T47D (cell line): ENCODE data around the gene NSF.
"Not testable (repeated sequence)": the region's sequence is repeated elsewhere in the genome, so short reads cannot be mapped to it uniquely, and the experiment has no call there.

Experiments
- DNase-seq, 2 experiments: peaks; one replicate each; pipeline versions ENCODE4 v3.0.0 to v3.0.0-alpha.2; 2011 to 2012; ENCODE audit warnings: low read depth in 1 of 2, low spot score in 1 of 2
- JUND ChIP-seq: IDR thresholded peaks from 2 replicates; pipeline ENCODE4 v1.6.1; 2012; ENCODE audit warnings: low read depth
- in situ Hi-C: cut with HindIII; loops from 2 replicates; pipeline ENCODE4 v1.10.0; 2016; ENCODE audit warnings: low sequenced_read_pairs, low pct_unique_long_range_greater_than_20kb

NSF gene

GRCh38 chr17:46777943-46778915 lies 187.8 kb downstream of the NSF start:
- DNase-seq, result peak in 1 of 2 experiments; percentile 41
- in situ Hi-C loops, result no loop called here
- TF ChIP-seq JUND, result no peak

- in situ Hi-C loops, result no loop called here
- no peak for TF ChIP-seq JUND
- DNase-seq, result no peak
These were observed 189.5 kb downstream of the NSF start for GRCh38 chr17:46780003-46780373.

DNA sequence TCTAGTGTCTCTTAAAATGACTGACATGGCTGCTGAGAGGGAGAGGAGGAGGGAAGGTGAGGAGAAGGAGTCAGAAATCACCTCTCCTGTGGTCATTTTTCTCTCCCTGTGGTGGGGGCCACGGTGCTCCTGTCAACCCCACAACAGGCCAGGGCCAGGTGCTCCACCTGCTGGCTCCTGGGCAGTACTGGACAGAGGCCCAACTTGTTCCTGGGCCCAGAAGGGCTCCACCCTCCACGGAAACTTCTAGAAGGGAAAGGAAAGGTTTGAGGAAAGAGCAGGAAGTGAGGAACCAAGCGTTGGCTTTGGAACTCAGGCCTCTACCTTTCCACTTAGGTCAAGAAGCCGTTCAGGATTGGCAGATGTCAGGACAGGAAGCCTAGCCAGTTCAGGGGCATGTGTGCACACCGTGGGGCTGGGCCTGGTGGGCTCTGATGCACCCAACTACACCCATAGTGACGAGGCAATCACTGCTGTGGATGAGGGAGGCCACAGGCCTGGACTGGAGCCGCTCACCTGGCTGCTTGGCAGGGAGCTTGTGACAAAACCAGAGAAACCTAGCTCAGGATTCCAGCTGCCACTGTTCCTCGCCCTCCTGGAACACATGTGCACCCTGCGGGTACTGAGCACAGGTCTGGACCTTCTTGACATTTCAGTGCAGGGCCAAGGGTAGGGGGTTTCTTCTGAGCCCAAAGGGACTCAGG lies 191.9 kb downstream of the NSF start:
- DNase-seq, result peak; percentile 85 to 87
- TF ChIP-seq JUND, result no peak
- in situ Hi-C loops, result no loop called here

DNA sequence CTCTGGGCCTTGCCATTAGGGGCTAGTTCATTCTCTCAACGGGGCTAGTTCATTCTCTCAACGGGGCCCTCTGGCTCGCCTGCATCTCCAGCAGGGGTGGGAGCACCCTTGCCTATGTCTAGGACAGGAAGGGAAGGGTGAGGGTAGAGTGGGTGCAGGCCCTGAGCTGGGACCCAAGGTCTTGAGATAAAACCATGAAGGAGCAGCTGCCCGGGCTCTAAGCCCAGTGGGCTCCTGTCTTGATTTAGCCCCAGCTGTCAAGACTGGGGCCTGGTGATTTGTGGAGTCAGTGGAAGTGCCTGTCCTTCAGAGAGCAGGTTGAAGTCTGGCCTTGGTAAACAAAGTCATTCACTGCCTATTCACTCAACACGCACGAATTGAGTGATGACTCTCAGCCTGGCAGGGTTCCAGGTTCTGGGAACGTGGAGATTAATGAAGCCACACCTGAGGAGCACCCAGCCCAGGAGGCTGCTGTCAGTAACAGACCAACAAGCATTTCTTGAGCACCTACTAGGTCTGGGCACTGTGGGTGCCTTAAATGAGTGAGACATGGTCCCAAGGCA lies 192.6 kb downstream of the NSF start:
- DNase-seq, result no peak

GRCh38 chr17:46785696-46786095 lies 195.2 kb downstream of the NSF start:
- TF ChIP-seq JUND, result no peak
- in situ Hi-C loops, result no loop called here
- no peak for DNase-seq

More for the DNA sequence above, 192.6 kb downstream of the NSF start:
- in situ Hi-C loops, result no loop called here
- no peak for TF ChIP-seq JUND

DNA sequence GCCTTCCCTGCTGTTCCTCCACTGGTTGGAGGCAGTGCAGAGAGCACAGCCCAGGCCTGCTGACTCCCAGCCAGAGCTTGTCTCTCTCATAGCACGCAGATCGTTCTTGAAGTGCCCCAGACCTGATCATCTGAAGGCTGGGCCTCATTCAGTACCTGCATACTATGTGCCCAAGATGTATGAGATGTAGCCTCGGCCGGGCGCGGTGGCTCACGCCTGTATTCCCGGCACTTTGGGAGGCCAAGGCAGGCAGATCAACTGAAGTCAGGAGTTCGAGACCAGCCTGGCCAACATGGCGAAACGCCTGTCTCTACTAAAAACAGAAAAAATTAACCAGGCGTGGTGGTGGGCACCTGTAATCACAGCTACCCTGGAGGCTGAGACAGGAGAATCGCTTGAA lies 197.0 kb downstream of the NSF start:
- in situ Hi-C loops, result no loop called here
- TF ChIP-seq JUND, result no peak
- DNase-seq, result no peak

DNA sequence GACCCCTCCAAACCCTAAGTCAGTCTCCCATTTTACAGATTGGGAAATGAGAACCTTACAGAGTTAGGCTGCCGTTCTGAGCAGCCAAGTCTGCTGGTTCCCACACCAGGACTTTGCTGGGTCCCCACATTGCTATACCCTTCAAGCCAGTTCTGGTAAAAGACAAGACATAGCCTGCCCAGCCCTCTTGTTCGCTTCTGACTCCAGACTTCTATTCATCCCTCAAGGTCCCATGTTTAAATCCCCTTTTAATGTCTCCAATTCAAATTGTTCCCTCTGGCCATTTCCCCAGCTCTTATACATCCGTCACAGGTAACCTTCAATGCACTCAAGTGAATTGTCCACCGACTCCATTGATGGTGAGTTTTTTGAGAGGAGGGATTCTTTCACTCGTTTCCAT lies 197.8 kb downstream of the NSF start:
- in situ Hi-C loops, result no loop called here

DNA sequence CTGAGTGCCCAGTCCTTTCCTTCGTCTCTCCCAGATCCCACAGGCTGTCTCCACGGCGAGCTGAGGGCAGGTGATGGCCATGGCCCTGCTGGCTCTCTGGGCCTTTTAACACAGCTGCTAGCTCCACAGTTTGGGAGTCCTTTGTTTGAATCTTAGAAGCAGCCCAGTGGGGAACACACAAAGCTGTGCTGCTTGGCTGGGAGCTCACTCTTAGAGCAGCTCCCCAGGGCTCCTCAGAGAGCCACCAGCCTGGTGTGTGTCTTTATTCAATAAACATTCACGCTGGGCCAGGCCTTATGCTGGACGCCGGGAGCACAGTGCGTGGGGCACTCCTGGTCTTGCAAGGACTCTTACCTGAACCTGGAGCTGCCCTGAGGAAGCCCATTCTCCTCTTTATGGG lies 198.3 kb downstream of the NSF start:
- no peak for TF ChIP-seq JUND
- DNase-seq, result no peak
- in situ Hi-C loops, result no loop called here

More for the DNA sequence above, 197.8 kb downstream of the NSF start:
- no peak for DNase-seq
- no peak for TF ChIP-seq JUND

- DNase-seq, result no peak
- TF ChIP-seq JUND, result no peak
- in situ Hi-C loops, result no loop called here
These were observed 199.1 kb downstream of the NSF start for GRCh38 chr17:46789610-46790009.

- no peak for TF ChIP-seq JUND
- DNase-seq, result no peak
- in situ Hi-C loops, result no loop called here
These were observed 199.7 kb downstream of the NSF start for GRCh38 chr17:46790216-46790615.

DNA sequence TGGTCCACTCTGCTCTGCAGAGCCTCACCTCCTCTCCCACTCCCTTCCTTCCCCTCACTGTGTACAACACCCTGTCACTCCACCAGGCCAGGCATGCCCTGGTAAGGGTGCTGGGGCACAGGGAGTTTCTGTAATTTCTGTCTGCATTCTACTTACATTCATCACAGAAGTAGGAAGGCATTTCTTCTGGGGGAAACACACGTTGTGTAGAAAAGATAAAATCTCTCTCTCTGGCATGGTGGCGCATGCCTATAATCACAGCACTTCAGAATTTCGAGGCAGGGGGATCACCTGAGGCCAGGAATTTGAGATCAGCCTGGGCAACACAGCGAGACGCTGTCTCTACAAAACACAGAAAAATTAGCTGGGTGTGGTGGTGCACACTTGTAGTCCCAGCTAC lies 201.1 kb downstream of the NSF start:
- TF ChIP-seq JUND, result no peak
- DNase-seq, result no peak
- in situ Hi-C loops, result no loop called here

DNA sequence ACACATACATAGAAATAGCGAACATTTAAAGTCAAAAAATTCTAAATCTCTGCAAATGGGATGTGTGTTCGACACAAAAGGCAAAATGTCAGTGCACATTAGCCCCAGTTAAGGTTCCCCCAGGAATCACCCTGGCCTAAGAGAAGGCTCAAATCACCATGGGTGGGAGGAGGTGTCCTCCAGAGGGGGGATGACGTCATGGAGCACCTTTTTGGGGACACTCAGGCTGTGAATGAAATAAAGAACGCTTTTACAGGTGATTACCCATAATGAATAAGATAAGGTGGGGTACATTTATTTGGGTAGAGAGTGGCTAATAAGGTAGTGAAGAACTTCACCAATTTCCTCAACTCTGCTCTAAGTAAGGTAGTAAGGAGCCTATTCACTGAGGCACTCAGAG lies 201.6 kb downstream of the NSF start:
- in situ Hi-C loops, result no loop called here
- no peak for DNase-seq
- TF ChIP-seq JUND, result no peak

GRCh38 chr17:46793023-46793422 lies 202.6 kb downstream of the NSF start:
- DNase-seq, in situ Hi-C loops: not testable (repeated sequence)
